GM23248 (cell line): ENCODE measurements around the gene TMEM132C.

Experiments
- EZH2 ChIP-seq: fragments of 200-600 bp; sonication (generic); IDR thresholded peaks from 2 replicates; pipeline ENCODE4 v1.6.1; 2018; ENCODE audit warnings: antibody characterized with exemption, mild to moderate bottlenecking; ENCODE audit not compliant: insufficient read depth, poor library complexity, severe bottlenecking
- EZH2phosphoT487 ChIP-seq: fragments of 200-600 bp; sonication (generic); IDR thresholded peaks from 2 replicates; pipeline ENCODE4 v1.6.1; 2018; ENCODE audit warnings: antibody characterized with exemption, moderate library complexity, mild to moderate bottlenecking, low read depth; ENCODE audit not compliant: insufficient read depth

DNA sequence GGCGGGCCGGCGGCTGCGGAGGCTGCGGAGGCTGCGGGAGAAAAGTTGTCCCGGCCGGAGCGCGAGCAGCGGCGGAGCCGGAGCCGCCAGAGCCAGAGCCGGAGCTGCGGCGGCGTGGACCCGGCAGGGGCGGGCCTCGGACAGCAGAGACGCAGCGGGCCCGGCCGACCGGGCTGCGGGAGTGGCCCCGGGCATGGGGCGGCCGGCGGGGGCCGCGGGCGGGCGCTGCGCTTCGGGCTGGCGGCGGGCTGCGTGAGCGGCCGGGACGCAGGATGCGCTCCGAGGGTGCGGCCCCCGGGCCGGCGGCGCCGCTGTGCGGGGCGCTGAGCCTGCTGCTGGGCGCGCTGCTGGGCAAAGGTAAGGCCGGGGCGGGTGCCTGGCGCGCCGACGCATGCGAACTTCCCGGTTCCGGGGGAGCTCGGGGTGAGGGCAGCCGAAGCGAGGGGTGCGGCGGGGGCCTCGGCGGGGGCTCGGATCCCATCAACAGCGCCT is at the start of gene TMEM132C:
- no peak for TF ChIP-seq EZH2phosphoT487
- no peak for TF ChIP-seq EZH2
